Measurements from ENCODE around the gene TRPV2. TPM values are rescaled to one million over a fixed set of nuclear protein-coding genes. Genes with fewer than 3 reads are reported as not detected.
A peak's percentile ranks its signal among the peaks of the same experiment; 100 is the strongest.
"Not testable (repeated sequence)": the region's sequence is repeated elsewhere in the genome, so short reads cannot be mapped to it uniquely, and the experiment has no call there.

TRPV2 gene
- polyA plus RNA-seq, 1 donor: 2.9 TPM

GRCh38 chr17:16435925-16436886, 20.8 kb downstream of the TRPV2 start:
- no peak for DNase-seq

- DNase-seq: no peak
Measured at GRCh38 chr17:16437083-16437482, 21.7 kb downstream of the TRPV2 start.

- no peak for DNase-seq
Measured at GRCh38 chr17:16438173-16438556, 22.8 kb downstream of the TRPV2 start.

GRCh38 chr17:16438557-16439302, 23.4 kb downstream of the TRPV2 start:
- DNase-seq: peak; percentile 99

GRCh38 chr17:16439303-16439791, 24.0 kb downstream of the TRPV2 start:
- DNase-seq: no peak

GRCh38 chr17:16439811-16440351, 24.5 kb downstream of the TRPV2 start:
- no peak for DNase-seq

- not testable (repeated sequence) for DNase-seq
Measured at GRCh38 chr17:16440354-16440753, 25.0 kb downstream of the TRPV2 start.

GRCh38 chr17:16440901-16441629, 25.7 kb downstream of the TRPV2 start:
- no peak for DNase-seq

- no peak for DNase-seq
Measured at GRCh38 chr17:16442141-16442540, 26.8 kb downstream of the TRPV2 start.

GRCh38 chr17:16442594-16443510, 27.5 kb downstream of the TRPV2 start:
- DNase-seq: no peak

GRCh38 chr17:16443511-16444257, 28.3 kb downstream of the TRPV2 start:
- no peak for DNase-seq

GRCh38 chr17:16444258-16444886, 29.0 kb downstream of the TRPV2 start:
- DNase-seq: no peak

GRCh38 chr17:16446338-16446983, 31.1 kb downstream of the TRPV2 start:
- DNase-seq: no peak

GRCh38 chr17:16447676-16448075, 32.3 kb downstream of the TRPV2 start:
- no peak for DNase-seq

- no peak for DNase-seq
Measured at GRCh38 chr17:16448490-16448889, 33.1 kb downstream of the TRPV2 start.

GRCh38 chr17:16449121-16449570, 33.8 kb downstream of the TRPV2 start:
- no peak for DNase-seq

- no peak for DNase-seq
Measured at GRCh38 chr17:16450028-16450427, 34.7 kb downstream of the TRPV2 start.

- DNase-seq: not testable (repeated sequence)
Measured at GRCh38 chr17:16452268-16452667, 36.9 kb downstream of the TRPV2 start.

GRCh38 chr17:16453493-16453851, 38.1 kb downstream of the TRPV2 start:
- DNase-seq: no peak
